Duodenal mucosa (tissue), 2 donors: ENCODE measurements around the gene ZFX.
A peak's percentile ranks its signal among the peaks of the same experiment; 100 is the strongest.

ENCODE experiments used
- H3K27ac ChIP-seq: one replicate; pipeline ENCODE4 v1.7.0; 2013; ENCODE audit warnings: low read depth, low read length
- H3K27me3 ChIP-seq, 2 donors: one replicate each; pipeline ENCODE4 v1.7.0; 2013; ENCODE audit warnings: low read length in 2 of 2, control low read depth in 1 of 2; ENCODE audit not compliant: insufficient read depth in 2 of 2, control insufficient read depth in 1 of 2
- H3K36me3 ChIP-seq, 2 donors: one replicate each; pipeline ENCODE4 v1.7.0; 2013; ENCODE audit warnings: low read length in 2 of 2, control low read depth in 1 of 2; ENCODE audit not compliant: insufficient read depth in 2 of 2, control insufficient read depth in 1 of 2
- H3K4me1 ChIP-seq, 2 donors: one replicate each; pipeline ENCODE4 v1.7.0; 2013; ENCODE audit warnings: low read length in 2 of 2, control low read depth in 1 of 2; ENCODE audit not compliant: insufficient read depth in 2 of 2, control insufficient read depth in 1 of 2
- H3K4me3 ChIP-seq, 2 donors: one replicate each; pipeline ENCODE4 v1.7.0; 2013; ENCODE audit warnings: low read length in 2 of 2, low read depth in 1 of 2
- H3K9ac ChIP-seq, 2 donors: one replicate each; pipeline ENCODE4 v1.7.0; 2013; ENCODE audit warnings: low read length in 2 of 2, low read depth in 1 of 2
- H3K9me3 ChIP-seq, 2 donors: one replicate each; pipeline ENCODE4 v1.7.0; 2013; ENCODE audit warnings: low read length in 2 of 2, control low read depth in 1 of 2; ENCODE audit not compliant: control insufficient read depth in 1 of 2

The ZFX gene

DNA sequence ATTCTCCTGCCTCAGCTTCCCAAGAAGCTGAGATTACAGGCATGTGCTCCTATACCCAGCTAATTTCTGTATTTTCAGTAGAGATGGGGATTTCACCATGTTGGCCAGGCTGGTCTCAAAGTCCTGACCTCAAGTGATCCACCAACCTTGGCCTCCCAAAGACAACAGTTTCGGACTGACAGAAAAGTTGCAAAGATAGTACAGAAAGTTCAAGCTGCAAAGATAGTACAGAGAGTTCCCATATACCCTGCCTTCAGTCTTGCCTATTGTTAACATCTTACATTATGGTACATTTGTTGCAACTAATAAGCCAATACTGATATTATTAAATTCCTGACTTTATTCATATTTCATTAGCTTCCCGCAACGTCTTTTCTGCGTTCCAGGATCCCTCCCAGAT, 98.5 kb downstream of the ZFX start:
- Histone ChIP-seq H3K36me3 (no peaks in the 10 kb centered on the region), H3K9ac (no peak overlapping the region), H3K4me1 (no peaks in the 10 kb centered on the region), H3K27ac (no peak overlapping the region), H3K4me3 (no peak overlapping the region), H3K27me3 (no peaks in the 10 kb centered on the region), H3K9me3 (no peaks in the 10 kb centered on the region)

GRCh38 chrX:24253030-24253429, 103.5 kb downstream of the ZFX start:
- no peaks in the 10 kb centered on the region for H3K36me3 ChIP-seq
- no peak overlapping the region for H3K4me3 ChIP-seq
- H3K9me3 ChIP-seq: no peaks in the 10 kb centered on the region
- H3K4me1 ChIP-seq: peaks cover 0 to 6% of the 10 kb centered on the region in 2 donors
- H3K9ac ChIP-seq: no peak overlapping the region
- H3K27ac ChIP-seq: no peak overlapping the region
- no peaks in the 10 kb centered on the region for H3K27me3 ChIP-seq

DNA sequence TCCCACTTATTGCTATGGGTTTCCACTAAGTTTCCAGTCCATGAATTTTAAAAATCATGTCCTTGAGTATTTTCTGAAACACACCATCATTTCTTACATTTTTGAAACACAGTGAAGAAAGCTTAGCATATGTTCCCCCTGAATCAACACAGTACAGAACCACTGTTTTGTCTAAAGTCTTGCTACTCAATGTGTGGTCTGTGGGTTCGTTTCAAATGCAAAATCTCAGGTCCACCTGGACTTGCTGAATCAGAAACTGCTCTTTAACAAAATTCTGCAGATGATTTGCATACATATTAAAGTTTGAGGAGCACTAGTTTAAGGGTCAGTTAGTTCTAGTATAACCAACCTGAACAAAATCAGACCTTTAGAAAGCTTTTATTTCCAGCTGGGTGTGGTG, 103.9 kb downstream of the ZFX start:
- H3K27ac ChIP-seq: no peak overlapping the region
- no peaks in the 10 kb centered on the region for H3K9me3 ChIP-seq
- H3K4me1 ChIP-seq: peaks cover 0 to 6% of the 10 kb centered on the region in 2 donors
- H3K4me3 ChIP-seq: no peak overlapping the region
- no peaks in the 10 kb centered on the region for H3K36me3 ChIP-seq
- H3K27me3 ChIP-seq: no peaks in the 10 kb centered on the region
- H3K9ac ChIP-seq: no peak overlapping the region

DNA sequence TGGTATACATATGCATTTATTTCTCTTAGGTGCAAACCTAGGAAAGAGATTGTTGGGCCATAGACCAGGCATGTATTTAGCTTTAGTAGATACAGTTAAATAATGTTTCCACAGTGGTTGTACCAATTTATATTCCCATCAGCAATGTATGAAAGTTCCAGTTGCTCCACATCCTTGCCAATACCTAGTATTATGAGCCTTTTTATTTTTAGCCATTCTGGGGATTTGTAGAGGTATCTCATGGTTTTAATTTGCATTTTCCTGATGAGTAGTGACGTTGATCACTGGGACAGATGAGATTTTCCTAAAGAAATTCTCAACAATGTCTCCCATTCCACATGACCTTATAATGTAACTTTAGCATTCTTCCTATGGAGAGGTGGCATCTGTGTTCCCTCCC, 107.5 kb downstream of the ZFX start:
- Histone ChIP-seq H3K4me3 (no peak overlapping the region), H3K36me3 (no peaks in the 10 kb centered on the region), H3K9ac (no peak overlapping the region), H3K4me1 (peaks cover 7 to 15% of the 10 kb centered on the region in 2 donors), H3K9me3 (no peaks in the 10 kb centered on the region), H3K27me3 (no peaks in the 10 kb centered on the region), H3K27ac (no peak overlapping the region)

DNA sequence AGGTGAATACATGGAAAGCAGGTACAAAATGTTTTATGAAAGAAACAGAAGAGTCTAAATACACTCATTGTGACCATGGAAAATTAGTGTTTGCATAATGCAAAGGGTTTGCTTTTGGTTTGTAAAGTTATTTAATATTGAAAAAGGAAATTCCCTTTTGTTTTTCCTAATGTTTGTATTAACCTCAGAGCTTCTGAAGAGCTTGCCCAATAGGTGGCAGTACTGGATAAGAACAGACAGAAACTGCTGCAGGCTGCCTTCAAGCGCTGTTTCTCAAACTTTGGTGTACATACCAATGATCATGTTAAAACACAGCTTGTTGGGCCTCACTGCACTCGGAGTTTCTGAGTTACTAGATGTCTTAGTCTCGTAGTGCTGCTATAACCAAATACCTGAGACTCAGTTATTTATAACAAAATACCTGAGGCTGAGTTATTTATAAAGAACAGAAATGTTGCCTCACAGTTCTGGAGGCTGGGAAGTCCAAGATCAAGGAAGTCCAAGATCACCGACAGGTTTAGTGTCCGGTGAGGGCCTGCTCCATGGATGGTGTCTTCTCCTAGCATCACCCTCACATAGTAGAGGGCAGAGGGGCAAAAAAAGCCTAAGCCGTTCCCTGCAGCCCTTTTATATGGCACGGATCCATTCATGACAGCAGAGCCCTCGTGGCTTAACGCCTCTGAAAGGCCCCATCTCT, 110.2 kb downstream of the ZFX start:
- Histone ChIP-seq H3K4me1 (peaks cover 7 to 10% of the 10 kb centered on the region in 2 donors), H3K4me3 (no peak overlapping the region), H3K36me3 (no peaks in the 10 kb centered on the region), H3K27ac (no peak overlapping the region), H3K27me3 (no peaks in the 10 kb centered on the region), H3K9me3 (no peaks in the 10 kb centered on the region), H3K9ac (no peak overlapping the region)

DNA sequence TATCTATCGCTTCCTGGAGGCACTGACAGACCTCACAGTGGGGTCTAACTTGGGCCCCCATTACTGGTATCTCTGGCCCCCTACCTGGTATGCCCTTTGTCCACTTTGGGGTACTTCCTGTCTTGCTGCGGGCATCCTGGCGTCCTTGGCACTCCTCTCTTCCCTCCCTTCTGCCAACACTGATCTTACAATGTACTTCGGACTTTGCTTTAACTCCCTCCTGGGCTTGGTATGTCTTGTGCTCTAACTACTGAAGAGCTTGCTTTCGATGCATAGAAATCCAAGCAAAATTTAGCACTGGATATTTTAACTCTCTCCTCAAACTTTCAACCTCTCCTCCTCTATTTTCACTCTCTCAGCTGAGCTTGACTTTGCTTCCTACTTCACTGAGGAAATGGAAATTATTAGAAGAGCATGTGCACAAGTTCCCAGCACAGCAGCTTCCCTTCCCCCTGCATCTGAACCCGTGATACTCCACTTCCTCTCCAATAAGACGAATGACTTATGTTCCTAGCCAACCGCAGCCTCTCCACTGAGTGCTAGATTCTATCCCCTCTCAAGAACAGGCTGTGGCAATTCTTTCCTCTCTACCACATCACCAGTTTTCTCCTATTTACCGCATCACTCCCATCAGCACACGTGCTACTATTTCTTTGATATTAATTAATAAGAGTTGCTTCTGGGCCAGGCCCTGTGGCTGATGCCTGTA, 111.5 kb downstream of the ZFX start:
- Histone ChIP-seq H3K4me3 (peak overlapping the region in 1 of 2 donors; percentile 36), H3K9me3 (no peaks in the 10 kb centered on the region), H3K27me3 (no peaks in the 10 kb centered on the region), H3K4me1 (peaks cover 7 to 10% of the 10 kb centered on the region in 2 donors), H3K9ac (no peak overlapping the region), H3K27ac (no peak overlapping the region), H3K36me3 (no peaks in the 10 kb centered on the region)

DNA sequence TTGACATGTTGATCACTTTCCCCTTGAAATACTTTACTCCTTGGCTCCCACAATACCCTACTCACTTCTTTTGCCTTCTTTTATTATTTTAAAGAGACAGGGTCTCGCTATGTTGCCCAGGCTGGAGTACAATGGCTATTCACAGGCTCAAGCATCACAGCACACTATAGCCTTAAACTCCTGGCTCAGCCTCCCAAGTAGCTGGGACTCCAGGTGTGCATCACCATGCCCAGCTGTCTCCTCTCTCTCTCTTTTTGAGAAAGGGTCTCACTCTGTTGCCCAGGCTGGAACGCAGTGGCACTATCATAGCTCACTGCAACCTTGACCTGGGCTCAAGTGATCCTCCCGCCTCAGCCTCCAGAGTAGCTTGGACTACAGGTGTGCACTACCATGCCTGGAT, 112.8 kb downstream of the ZFX start:
- H3K36me3 ChIP-seq: no peaks in the 10 kb centered on the region
- no peaks in the 10 kb centered on the region for H3K9me3 ChIP-seq
- H3K4me3 ChIP-seq: no peak overlapping the region
- H3K27ac ChIP-seq: no peak overlapping the region
- H3K27me3 ChIP-seq: no peaks in the 10 kb centered on the region
- H3K9ac ChIP-seq: no peak overlapping the region
- H3K4me1 ChIP-seq: peaks cover 7 to 10% of the 10 kb centered on the region in 2 donors

DNA sequence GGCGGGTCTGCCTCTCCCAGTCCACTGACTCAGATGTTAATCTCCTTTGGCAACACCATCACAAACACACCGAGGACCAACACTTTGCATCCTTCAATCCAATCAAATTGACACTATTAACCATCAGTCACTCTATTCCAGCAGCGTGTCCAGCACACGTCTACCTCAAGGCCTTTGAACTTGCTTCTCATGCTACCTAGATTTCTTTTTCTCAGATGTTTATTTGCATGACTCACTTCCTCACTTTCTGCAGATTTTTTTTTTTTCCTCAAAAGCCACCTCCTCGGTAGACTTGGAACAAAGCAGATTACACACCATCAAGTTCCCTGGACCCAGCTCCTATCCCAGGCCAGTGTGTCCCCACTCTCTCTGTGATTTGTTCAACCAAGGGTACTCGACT, 114.9 kb downstream of the ZFX start:
- no peak overlapping the region for H3K9ac ChIP-seq
- no peaks in the 10 kb centered on the region for H3K36me3 ChIP-seq
- H3K27ac ChIP-seq: no peak overlapping the region
- H3K4me3 ChIP-seq: no peak overlapping the region
- H3K27me3 ChIP-seq: no peaks in the 10 kb centered on the region
- no peaks in the 10 kb centered on the region for H3K9me3 ChIP-seq
- peaks cover 7 to 10% of the 10 kb centered on the region in 2 donors for H3K4me1 ChIP-seq
